GM10847 (cell line): Measurements from ENCODE around the gene GRHL3.

Experiments
- POLR2A ChIP-seq: IDR thresholded peaks from 2 replicates; pipeline ENCODE4 v1.6.1; 2011; ENCODE audit not compliant: insufficient read length; ENCODE audit errors: extremely low read depth

Gene GRHL3

DNA sequence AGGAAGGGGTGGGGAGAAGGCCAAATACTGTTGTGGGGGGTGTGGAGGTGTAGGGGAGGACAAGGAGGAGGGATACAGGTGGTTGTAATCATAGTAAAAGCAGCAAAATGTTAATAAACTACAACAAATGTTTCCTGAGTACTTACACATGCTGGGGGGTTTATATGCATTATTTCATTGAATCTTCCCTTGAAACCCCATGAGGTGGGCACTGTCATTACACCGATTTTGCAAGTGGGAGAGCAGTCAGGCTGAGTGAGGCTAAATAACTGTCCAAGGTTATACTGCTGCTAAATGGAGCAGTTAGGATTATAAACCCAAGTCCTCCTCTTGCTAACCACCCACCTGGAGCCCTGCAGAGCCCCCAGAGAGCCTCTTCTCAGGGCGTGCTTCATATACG lies 14.4 kb upstream of the GRHL3 start:
- TF ChIP-seq POLR2A, result no peak

DNA sequence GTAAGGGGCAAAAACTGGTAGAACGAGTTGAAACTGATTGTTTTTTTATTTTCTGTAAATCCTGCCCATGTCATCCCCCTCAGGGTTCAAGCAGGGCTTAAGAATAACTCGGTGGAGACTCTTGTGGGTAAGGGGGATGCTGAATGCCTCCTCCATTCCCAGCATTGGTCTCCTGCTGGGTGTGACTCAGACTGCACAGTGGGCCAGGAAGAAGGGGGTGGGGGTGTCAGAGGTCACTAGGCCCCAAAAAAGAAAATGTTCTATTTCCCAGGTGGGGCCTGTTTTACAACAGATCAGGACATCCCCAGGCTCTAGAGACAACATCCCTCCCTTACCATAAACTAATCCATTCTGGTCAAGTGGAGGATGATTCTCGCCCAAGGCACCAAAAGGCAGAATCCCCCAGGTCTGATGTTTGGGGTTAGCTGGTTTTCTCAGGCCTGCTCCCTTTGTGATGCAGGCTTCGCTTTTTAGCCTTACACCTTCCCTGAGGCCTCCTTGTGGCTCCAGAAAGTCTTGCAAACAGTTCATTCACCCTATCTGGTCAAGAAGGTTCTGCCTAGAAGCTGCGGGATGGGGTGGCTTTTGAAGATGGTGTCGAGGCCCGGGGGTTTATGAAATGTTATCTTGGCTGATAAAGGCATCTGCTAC lies 10.7 kb upstream of the GRHL3 start:
- no peak for TF ChIP-seq POLR2A

DNA sequence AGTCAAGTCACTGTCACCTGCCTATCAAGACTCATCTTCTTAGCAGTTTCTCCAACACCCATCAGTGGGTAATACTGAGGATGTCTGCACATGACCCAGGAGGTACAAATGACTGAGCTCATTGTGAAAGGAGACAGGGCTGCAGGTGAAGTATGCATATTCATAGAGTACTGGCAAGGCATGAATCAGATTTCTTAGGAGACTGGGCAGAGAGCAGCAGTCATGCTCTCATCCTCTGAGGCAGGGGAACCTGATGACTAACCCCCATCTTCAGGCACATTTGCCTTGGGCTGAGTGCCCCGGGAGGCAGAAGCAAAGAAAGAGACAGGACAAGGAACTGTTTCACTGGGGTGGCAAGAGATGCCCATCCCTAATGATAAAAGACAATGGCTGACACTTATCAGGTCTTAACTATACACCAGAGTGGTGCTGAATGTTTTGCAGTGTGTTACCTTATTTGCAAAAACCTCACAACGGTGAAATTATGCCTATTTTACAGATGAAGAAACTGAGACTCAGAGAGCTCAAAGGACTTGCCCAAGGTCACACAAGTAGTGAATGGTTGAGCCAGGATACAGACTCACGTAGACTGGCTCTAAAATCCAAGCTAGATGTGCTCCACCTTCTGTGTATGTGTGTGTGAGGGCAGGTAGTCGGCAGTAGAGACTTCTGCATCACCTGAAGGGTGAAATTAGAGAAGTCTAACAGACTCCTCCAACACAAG lies 9.2 kb upstream of the GRHL3 start:
- TF ChIP-seq POLR2A, result no peak

DNA sequence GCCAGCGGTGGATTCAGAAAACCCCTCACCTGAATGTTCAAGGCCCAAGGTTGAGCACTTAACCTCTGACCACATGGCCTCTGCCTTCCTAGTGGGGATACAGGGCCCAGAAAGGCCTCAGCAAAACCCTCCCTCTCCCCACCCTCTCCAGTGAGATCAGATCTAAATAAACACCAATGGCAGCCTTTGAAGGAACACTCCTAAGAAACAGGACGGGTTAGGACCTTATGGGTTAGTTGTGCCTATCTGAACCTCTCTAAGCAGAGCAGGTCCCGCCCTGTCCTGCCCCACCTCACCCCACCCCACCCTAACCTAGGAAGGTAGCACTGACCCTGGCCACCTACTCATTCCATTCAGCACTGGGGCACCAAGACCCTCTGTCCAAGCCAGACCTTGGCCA lies 7.9 kb upstream of the GRHL3 start:
- no peak for TF ChIP-seq POLR2A

DNA sequence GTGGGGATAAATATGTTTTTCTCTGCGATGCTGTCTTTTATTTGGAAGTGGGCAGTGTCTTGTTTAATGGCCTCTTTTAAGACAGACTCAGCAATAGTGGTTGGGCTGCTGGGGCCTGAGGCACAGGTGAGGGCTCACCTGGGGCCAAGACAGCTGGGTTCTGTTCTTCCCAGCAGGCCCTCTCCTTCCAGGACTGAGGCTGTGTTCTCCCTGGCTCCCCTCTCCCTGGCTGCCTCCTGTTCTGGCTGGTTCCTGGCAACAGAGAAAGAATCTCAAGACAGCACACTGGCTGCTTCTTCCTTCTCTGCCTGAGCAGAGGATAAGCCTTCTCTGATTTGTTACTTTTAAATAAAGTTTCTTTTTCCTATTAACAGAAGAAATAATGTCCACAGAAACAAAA lies 7.4 kb upstream of the GRHL3 start:
- TF ChIP-seq POLR2A, result no peak

DNA sequence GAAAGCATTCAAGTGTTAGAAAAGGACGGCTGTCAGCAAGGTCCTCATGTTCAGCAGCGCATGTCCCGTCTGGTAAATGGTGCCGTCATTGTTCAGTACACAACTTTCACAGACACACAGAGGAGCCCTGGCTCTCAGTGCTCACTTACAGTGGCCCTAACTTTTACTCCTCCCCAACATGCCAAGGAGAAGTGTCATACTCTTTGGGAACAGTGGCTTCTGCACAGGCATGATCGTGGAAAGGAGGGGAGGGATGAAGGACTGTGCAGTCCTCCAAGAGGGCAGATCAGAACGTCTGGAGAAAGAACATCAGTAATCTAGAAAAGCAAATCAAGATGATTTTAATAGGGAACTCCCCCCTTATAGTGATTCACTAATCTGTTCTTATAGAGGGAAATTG lies 3.8 kb upstream of the GRHL3 start:
- TF ChIP-seq POLR2A, result no peak

DNA sequence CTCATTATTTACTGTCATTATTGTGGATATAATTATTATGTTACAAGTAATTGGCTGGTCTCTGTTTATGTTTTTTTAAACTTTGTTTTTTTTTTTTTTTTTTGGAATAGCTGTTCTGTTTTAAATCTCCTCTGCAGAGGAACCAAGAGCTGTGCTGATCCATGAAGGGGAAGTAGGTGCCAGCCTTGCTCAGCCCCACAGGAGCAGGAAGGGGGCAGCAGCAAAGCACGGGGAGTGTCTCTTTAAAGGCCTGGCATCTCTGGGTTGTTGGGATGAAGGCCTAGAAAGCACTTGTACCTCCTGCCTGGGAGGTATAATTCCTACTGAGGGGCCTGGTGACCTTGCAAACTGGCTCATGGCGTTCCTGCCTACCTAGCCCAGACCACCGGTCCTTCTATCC lies 2.5 kb upstream of the GRHL3 start:
- no peak for TF ChIP-seq POLR2A

DNA sequence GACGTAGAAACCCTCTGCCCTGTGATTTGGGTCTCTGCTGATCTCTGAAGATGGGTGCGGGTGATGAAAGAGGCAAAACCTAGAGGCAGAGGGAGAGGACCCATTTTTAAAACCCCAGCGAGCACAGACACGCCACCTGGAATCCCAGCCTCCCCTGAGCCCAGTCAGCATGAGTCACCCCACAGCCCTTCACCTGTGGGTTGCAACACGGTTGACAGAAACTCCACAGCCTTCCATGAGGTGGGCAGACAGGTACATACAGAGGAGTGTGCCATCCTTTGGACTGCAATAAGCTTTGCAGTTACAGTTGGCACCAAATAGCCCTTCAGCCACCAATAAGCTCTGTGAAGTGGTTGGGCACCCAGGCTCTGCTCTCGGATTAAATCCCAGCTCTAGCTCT lies 2.1 kb upstream of the GRHL3 start:
- no peak for TF ChIP-seq POLR2A

DNA sequence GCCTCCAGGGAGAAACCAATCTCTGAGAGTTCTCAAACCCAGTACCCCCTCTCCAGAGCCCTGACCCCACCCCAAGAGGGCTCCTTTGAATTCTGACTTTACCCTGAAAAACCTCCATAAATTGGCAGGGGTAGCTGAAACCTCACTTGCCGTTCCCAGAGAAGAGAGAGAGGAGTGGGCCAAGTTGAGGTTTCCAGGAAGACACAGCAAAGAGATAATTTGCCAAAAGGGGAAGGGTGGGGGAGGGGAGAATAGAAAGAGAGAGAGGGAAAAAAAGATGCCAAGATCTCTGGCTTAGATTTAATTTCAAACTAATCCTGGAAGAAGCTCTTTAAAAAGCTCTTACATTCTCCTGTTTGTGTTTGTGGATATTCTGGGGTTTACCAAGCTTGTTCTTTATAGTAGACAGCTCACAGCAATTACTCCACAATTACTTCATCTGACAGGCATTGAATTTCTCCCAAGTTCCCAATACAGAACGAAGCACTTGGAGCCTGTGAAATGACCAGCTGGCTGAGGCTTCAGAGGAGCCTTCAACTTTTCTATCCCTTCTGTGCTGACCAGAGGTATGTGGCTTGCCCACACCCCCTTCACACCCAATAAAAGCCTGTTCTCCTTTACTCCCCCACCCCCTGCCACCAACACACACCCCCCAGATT lies 1.1 kb upstream of the GRHL3 start:
- TF ChIP-seq POLR2A, result no peak

DNA sequence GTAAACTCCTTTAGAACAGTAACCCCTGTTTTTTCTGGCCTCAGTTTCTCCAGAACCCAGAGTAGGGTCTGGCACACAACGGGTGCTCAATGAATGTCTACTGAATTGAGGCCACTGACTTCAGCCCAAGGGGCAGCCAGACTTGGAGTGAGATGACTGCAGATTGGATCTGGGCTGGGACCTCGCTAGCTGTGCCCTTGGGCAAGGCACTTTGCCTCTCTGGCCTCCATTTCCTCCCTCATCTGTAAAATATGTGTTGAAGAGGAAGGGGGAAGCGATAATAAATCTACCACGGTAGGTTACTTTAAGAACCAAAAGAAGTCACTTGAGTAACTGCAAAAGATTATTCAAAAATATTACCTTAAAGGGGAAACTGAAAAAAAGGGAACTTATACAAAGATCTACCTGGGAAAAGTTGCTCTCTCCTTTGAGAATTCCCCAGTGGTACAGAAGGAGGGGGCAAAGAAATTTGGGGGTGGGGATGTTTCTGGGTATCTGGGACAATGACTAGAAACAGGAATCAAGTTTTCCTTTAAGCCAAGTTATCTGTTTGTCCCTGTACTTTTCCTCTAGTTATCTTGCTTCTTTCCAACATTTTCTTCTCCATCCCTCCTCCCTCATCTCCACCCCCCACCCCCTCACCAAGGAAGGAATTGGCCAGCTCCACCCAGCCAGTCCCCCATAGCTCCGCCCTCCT lies 394 bp upstream of the GRHL3 start:
- no peak for TF ChIP-seq POLR2A

DNA sequence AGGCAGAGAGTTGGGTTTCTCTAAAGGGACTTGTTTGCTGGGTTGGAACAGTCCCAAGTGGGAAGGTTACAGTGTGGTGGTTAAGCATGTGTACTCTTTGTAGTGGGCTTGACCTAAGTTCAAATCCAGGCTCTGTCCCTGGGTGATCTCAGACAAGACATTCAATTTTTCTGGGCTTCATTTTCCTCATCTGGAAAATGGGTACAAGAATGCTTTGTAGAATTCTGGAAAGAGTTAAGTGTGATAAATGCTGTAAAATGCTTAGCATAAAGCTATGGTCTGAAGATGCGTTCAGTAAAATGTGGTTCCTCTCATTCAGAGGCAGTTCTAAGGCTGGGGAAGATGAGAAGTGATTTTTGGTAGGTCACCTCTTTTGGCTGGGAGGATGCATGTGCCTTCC lies 805 bp downstream of the GRHL3 start:
- TF ChIP-seq POLR2A, result no peak

DNA sequence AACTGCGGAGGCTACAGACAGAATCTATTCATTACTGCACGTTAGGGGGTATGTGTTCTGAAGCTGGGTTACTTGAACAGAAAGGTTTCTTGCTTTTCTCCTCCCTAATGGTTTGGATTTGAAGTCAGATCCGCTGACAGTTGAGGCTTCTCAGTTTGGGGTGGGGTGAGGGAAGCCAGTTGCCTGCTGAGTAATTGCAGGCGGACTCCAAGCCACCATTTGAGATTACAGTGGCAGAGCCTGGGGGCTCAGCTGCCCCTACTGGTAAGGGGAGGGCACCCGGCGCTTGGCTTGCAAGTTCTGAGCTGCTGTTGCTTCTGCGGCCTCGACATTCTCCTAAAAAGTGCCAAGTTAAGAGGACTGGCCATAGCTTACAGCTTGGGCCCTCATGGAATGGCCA lies 2.0 kb downstream of the GRHL3 start:
- no peak for TF ChIP-seq POLR2A

DNA sequence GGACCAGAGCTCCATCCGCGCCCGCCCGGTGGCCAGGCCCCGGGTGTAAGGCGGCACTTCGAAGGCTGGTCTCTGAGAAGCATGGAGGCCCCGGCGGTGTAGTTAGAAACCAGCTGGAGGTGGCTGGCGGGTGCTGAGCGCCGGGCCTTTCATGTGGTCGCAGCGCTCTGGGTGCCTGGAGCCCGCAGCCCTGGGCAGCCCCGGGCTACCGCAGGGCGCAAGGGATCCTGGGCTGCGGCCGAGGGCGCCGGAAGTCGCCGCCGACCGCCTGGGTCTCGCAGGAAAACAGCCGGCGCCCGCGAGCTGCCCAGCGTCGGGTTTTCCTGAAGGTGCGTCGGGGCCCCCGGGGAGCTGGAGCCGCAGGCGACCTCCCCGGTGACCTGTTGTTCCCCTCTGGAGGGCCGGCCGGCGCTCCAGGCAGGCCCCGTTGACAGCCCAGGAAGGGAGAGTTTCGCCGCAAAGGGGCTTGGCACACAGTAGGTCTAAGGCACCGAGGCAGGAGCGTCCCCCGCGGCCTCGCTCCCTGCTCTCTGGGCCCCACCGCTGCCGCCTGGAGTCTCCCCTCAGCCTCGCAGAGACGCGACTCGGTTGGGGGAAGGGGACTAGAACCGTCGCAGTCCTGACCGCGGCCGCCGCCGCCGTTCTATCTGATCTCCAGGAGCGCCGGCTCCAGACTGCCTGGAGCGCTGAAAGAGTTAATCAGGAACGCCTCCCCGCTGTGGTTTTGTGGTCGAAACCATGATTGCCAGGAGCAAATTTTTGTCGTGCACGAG lies 2.7 kb downstream of the GRHL3 start:
- TF ChIP-seq POLR2A, result no peak

DNA sequence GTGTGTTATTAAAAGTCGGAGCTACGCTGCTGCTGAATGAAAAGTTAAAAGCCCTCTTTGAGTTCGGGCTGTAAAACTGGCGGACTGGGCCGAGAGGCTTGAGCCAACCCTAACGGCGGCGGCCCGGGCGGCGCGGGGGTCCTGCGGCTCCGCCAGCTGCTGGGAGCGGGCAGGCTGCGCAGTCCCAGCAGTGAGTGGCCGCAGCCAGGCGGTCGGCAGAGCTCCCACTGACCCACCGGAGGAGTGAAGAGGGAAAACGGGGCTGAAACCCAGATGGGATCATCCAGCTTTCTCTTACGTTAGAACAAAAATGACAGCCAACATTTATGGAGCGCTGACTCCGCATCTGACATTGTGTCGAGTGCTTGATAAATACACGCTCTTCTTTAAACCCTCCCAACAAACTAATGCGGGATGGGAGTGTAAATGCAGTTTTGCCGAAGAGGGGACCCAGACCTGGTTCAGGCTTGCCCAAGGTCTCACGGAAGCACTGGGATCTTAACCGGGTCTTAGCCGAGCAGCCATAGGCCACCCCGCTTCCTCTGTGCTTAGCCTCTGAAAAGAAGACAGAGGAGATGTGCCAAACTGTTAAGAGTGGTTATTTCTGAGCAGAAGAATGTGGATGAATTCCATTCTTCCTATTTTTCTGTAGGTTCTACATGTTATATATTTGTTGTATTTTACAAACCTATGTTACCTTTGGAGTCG lies 3.5 kb downstream of the GRHL3 start:
- no peak for TF ChIP-seq POLR2A

DNA sequence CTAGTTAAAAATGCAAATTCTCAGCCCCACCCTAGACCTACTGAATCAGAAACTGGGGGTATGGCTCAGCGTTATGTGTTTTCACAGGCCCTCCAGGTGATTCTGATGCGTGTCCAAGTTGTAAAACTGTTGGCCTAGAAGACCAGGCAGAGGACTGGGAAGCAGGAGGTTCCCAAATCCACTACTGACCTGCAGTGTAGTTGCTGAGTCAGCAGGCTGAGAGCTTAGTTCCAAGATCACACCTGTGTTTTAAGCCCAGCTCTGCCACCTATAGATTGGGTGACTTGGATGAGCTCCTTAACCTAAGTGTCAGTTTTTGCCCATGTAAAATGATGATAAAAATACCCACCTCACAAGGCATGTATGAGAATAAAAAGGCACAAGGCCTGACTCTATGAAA lies 4.1 kb downstream of the GRHL3 start:
- TF ChIP-seq POLR2A, result no peak
